ENCODE results near the gene UNC13B. TPM values are rescaled to one million over a fixed set of nuclear protein-coding genes. Genes with fewer than 3 reads are reported as not detected.

Gene UNC13B
- total and polyA plus RNA-seq, 5 donors from 2014 or later = 0.14 to 0.96 (median 0.20) TPM; not detected in 2

DNA sequence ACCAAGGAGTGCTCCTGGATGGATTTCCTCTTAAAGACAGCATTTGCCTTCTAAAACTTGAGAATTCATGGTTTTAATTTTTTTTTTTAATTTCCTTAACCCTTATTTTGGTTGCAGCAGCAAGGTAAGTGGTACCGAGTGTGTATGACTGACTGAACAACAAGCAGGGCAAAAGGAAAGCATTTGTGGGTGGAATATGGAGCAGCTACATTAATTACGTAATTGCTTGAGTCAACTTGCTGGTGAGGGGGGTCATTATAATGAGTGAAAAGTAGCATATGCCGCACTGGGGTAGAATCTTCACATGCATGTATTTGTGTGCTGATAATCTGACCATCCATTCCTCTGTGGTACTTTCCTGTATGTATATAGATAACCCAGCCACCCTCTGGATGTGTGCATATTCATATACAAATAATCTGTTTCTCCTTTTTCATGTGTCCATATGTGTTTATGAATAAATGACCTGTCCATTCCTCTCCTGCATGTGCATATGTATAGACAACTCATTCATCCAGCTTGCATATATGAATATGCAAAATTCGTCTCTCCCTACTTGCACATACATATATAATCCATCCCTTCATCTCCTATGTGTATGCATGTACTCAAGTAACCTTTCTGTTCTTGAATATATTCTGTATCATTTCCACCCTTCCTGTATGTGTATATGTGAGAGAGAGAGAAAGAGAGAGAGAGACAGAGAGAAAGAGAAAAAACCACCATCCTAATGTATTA lies 180.6 kb downstream of the UNC13B start:
- no peaks in the 10 kb centered on the region for H3K36me3 ChIP-seq (ENCODE audit: control insufficient read depth, insufficient read depth, low read length)
- no peak overlapping the region for H3K4me3 ChIP-seq (ENCODE audit: low read depth, low read length)
- no peaks in the 10 kb centered on the region for H3K36me3 Mint-ChIP-seq
- H3K4me3 Mint-ChIP-seq = no peak overlapping the region
- no peak for ATAC-seq (ENCODE audit: low read depth in 2 of 2)
- H3K27me3 Mint-ChIP-seq = peaks cover 5% of the 10 kb centered on the region
- no peaks in the 10 kb centered on the region for H3K9me3 ChIP-seq (ENCODE audit: control insufficient read depth in 2 of 2, low read length in 2 of 2)
- no peak overlapping the region for H3K27ac ChIP-seq (ENCODE audit: insufficient read depth, low read length, poor library complexity, severe bottlenecking)
- no peaks in the 10 kb centered on the region for H3K4me1 ChIP-seq (ENCODE audit: control insufficient read depth, insufficient read depth, low read length, poor library complexity, severe bottlenecking)
- H3K4me1 Mint-ChIP-seq = no peaks in the 10 kb centered on the region
- no peak for DNase-seq
- H3K9me3 Mint-ChIP-seq = no peaks in the 10 kb centered on the region
- H3K27me3 ChIP-seq (ENCODE audit: control insufficient read depth, insufficient read depth, low read length) = no peaks in the 10 kb centered on the region
- no peak overlapping the region for H3K27ac Mint-ChIP-seq

DNA sequence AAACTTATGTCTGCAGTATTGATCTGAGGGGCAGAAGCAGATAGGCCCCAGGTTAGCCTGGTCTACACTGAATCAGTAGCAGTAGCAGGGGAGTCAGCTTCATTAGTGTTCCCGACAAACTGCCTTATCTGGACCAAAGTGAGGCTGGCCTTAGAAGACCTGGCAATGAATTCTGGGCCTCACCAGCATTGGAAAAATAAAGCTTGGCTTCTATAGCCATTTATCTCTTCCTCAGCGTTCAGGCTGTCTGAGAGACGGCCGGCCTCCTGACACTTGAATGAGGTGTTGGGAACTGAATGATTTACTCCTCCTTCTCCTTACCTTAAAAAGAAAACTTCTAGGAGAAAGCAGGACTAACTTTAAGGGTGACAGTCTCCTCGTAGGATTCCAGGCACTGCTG lies 186.3 kb downstream of the UNC13B start:
- Histone ChIP-seq H3K27ac (ENCODE audit: insufficient read depth, low read length, poor library complexity, severe bottlenecking) (no peak overlapping the region), H3K4me3 (ENCODE audit: low read depth, low read length) (no peak overlapping the region), H3K36me3 (ENCODE audit: control insufficient read depth, insufficient read depth, low read length) (no peaks in the 10 kb centered on the region), H3K27me3 (ENCODE audit: control insufficient read depth, insufficient read depth, low read length) (no peaks in the 10 kb centered on the region), H3K9me3 (ENCODE audit: control insufficient read depth in 2 of 2, low read length in 2 of 2) (no peaks in the 10 kb centered on the region), H3K4me1 (ENCODE audit: control insufficient read depth, insufficient read depth, low read length, poor library complexity, severe bottlenecking) (no peaks in the 10 kb centered on the region)
- H3K9me3 Mint-ChIP-seq = no peaks in the 10 kb centered on the region
- no peaks in the 10 kb centered on the region for H3K27me3 Mint-ChIP-seq
- DNase-seq (no peak), ATAC-seq (ENCODE audit: low read depth in 2 of 2) (no peak)
- H3K36me3 Mint-ChIP-seq = no peaks in the 10 kb centered on the region
- H3K4me1 Mint-ChIP-seq = no peaks in the 10 kb centered on the region
- no peak overlapping the region for H3K4me3 Mint-ChIP-seq
- no peak overlapping the region for H3K27ac Mint-ChIP-seq

- ATAC-seq (ENCODE audit: low read depth in 2 of 2) = no peak
- Histone ChIP-seq H3K4me1 (ENCODE audit: control insufficient read depth, insufficient read depth, low read length, poor library complexity, severe bottlenecking) (no peaks in the 10 kb centered on the region), H3K27me3 (ENCODE audit: control insufficient read depth, insufficient read depth, low read length) (no peaks in the 10 kb centered on the region), H3K27ac (ENCODE audit: insufficient read depth, low read length, poor library complexity, severe bottlenecking) (no peak overlapping the region), H3K4me3 (ENCODE audit: low read depth, low read length) (no peak overlapping the region), H3K36me3 (ENCODE audit: control insufficient read depth, insufficient read depth, low read length) (no peaks in the 10 kb centered on the region), H3K9me3 (ENCODE audit: control insufficient read depth in 2 of 2, low read length in 2 of 2) (no peaks in the 10 kb centered on the region)
- Mint-ChIP-seq H3K4me3 (no peak overlapping the region), H3K27me3 (no peaks in the 10 kb centered on the region), H3K36me3 (no peaks in the 10 kb centered on the region), H3K9me3 (no peaks in the 10 kb centered on the region), H3K4me1 (no peaks in the 10 kb centered on the region), H3K27ac (no peak overlapping the region)
- DNase-seq = no peak
Measured at GRCh38 chr9:35349287-35349990, 187.6 kb downstream of the UNC13B start.

- Histone ChIP-seq H3K36me3 (ENCODE audit: control insufficient read depth, insufficient read depth, low read length) (no peaks in the 10 kb centered on the region), H3K27ac (ENCODE audit: insufficient read depth, low read length, poor library complexity, severe bottlenecking) (no peak overlapping the region), H3K4me3 (ENCODE audit: low read depth, low read length) (no peak overlapping the region), H3K9me3 (ENCODE audit: control insufficient read depth in 2 of 2, low read length in 2 of 2) (no peaks in the 10 kb centered on the region), H3K4me1 (ENCODE audit: control insufficient read depth, insufficient read depth, low read length, poor library complexity, severe bottlenecking) (no peaks in the 10 kb centered on the region), H3K27me3 (ENCODE audit: control insufficient read depth, insufficient read depth, low read length) (no peaks in the 10 kb centered on the region)
- DNase-seq (no peak), ATAC-seq (ENCODE audit: low read depth in 2 of 2) (no peak)
- Mint-ChIP-seq H3K27ac (no peak overlapping the region), H3K9me3 (no peaks in the 10 kb centered on the region), H3K4me1 (no peaks in the 10 kb centered on the region), H3K27me3 (peaks cover 5% of the 10 kb centered on the region), H3K36me3 (no peaks in the 10 kb centered on the region), H3K4me3 (no peak overlapping the region)
Measured at GRCh38 chr9:35350212-35350611, 188.4 kb downstream of the UNC13B start.

DNA sequence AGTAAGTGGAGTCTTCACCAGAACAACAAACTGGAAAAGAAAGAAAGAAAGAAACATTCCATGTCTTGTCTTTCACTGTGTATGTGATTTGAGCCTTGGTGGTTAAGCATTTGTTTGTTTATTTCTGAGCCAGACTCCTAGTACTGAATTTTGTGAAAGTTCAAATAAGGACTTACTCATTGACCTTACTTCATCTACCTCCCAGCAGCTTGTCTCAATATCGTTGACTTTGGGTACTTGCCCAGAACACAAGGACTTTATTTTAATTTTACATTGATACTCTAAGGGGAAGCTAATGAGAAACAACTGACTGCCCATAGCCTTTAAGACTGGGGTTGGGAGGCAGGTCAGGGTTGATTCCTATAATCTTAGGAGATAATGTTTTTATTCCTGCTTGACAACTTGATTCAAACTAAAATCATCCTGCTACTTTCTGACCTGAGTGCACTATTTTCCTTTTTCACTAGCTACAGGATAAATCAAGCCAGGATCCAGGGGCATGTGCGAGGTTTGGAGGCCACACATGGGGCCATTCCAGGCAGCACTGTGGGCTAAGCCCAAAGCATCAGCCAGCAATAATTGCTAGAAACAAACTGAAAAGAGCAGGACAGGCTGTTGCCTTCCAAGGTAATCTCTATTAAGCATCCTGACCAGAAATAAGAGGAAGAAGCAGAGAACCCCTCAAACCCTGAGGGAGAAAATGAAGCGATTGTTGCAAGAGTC lies 189.2 kb downstream of the UNC13B start:
- no peak for ATAC-seq (ENCODE audit: low read depth in 2 of 2)
- Mint-ChIP-seq H3K9me3 (no peaks in the 10 kb centered on the region), H3K4me1 (no peaks in the 10 kb centered on the region), H3K4me3 (no peak overlapping the region), H3K27ac (no peak overlapping the region), H3K27me3 (peaks cover 5% of the 10 kb centered on the region), H3K36me3 (no peaks in the 10 kb centered on the region)
- H3K4me3 ChIP-seq (ENCODE audit: low read depth, low read length) = no peak overlapping the region
- no peaks in the 10 kb centered on the region for H3K4me1 ChIP-seq (ENCODE audit: control insufficient read depth, insufficient read depth, low read length, poor library complexity, severe bottlenecking)
- no peaks in the 10 kb centered on the region for H3K9me3 ChIP-seq (ENCODE audit: control insufficient read depth in 2 of 2, low read length in 2 of 2)
- H3K27ac ChIP-seq (ENCODE audit: insufficient read depth, low read length, poor library complexity, severe bottlenecking) = no peak overlapping the region
- DNase-seq = no peak
- no peaks in the 10 kb centered on the region for H3K27me3 ChIP-seq (ENCODE audit: control insufficient read depth, insufficient read depth, low read length)
- H3K36me3 ChIP-seq (ENCODE audit: control insufficient read depth, insufficient read depth, low read length) = no peaks in the 10 kb centered on the region

DNA sequence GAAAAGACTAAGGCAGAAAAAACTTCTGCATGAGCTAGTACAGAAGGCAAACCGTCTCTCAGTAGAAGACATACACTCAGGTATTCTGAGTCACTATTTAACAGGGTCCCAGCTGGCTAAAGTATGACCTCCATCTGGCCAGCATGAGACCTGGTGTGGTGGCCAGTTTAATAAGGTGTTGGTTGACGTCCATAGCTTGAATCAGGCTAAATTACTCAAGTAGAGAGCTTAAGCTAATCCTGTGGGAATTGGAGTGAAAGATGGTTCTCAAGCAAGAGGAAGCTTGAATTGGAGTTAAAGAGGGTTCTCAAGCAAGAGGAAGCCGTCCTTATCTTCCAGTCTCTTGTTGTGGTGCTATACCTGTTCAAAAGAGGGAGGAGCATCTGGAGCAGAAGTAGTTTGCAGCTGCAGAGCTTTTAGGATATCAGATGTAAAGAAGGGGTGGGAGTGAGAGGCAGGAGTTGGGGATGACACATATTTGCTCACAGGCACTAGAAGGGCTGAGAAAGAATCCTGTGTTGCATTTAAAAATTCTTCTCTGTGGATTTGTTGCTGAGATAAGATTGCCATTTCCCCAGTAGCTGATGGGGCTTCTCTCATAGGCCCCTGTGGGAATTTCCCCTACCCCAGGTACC lies 192.0 kb downstream of the UNC13B start:
- Mint-ChIP-seq H3K36me3 (no peaks in the 10 kb centered on the region), H3K27ac (no peak overlapping the region), H3K4me3 (no peak overlapping the region), H3K4me1 (no peaks in the 10 kb centered on the region), H3K9me3 (no peaks in the 10 kb centered on the region), H3K27me3 (peaks cover 6% of the 10 kb centered on the region)
- Histone ChIP-seq H3K27me3 (ENCODE audit: control insufficient read depth, insufficient read depth, low read length) (no peaks in the 10 kb centered on the region), H3K27ac (ENCODE audit: insufficient read depth, low read length, poor library complexity, severe bottlenecking) (no peak overlapping the region), H3K9me3 (ENCODE audit: control insufficient read depth in 2 of 2, low read length in 2 of 2) (no peaks in the 10 kb centered on the region), H3K36me3 (ENCODE audit: control insufficient read depth, insufficient read depth, low read length) (no peaks in the 10 kb centered on the region), H3K4me3 (ENCODE audit: low read depth, low read length) (no peak overlapping the region), H3K4me1 (ENCODE audit: control insufficient read depth, insufficient read depth, low read length, poor library complexity, severe bottlenecking) (no peaks in the 10 kb centered on the region)
- ATAC-seq (ENCODE audit: low read depth in 2 of 2) = no peak
- no peak for DNase-seq

DNA sequence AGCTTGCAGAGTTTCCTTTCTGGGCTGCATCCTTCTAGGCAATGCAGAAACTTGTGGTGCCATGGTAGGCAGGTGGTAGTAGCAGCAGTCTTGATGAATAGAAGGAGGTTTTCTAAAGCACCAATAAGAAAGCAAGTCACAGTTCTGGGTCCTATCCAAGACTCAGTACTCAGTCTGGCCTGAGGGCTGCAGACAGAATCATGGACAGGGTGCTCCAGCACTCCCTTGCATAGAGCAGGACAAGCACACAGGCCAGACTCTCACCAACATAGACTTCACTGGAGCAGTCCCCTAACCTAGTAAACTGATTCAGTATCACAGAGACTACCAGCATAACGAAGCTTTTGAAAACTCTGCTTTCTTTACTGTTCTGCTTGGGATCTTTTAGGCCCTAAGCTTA lies 194.1 kb downstream of the UNC13B start:
- H3K9me3 Mint-ChIP-seq = no peaks in the 10 kb centered on the region
- H3K4me3 Mint-ChIP-seq = no peak overlapping the region
- no peaks in the 10 kb centered on the region for H3K4me1 Mint-ChIP-seq
- DNase-seq = no peak
- no peaks in the 10 kb centered on the region for H3K36me3 Mint-ChIP-seq
- ATAC-seq (ENCODE audit: low read depth in 2 of 2) = no peak
- Histone ChIP-seq H3K27me3 (ENCODE audit: control insufficient read depth, insufficient read depth, low read length) (peaks cover 4% of the 10 kb centered on the region), H3K9me3 (ENCODE audit: control insufficient read depth in 2 of 2, low read length in 2 of 2) (no peaks in the 10 kb centered on the region), H3K36me3 (ENCODE audit: control insufficient read depth, insufficient read depth, low read length) (no peaks in the 10 kb centered on the region), H3K4me3 (ENCODE audit: low read depth, low read length) (no peak overlapping the region), H3K27ac (ENCODE audit: insufficient read depth, low read length, poor library complexity, severe bottlenecking) (no peak overlapping the region), H3K4me1 (ENCODE audit: control insufficient read depth, insufficient read depth, low read length, poor library complexity, severe bottlenecking) (no peaks in the 10 kb centered on the region)
- H3K27ac Mint-ChIP-seq = no peak overlapping the region
- H3K27me3 Mint-ChIP-seq = peaks cover 11% of the 10 kb centered on the region

All from CD4-positive, CD25-positive, alpha-beta regulatory T cell (primary cell).